ENCODE data around the gene CDK5RAP2.

- TF ChIP-seq CTCF (IDR thresholded peaks at IDR 0.05): no peak
- TF ChIP-seq POLR2AphosphoS5 (IDR thresholded peaks at IDR 0.05): no peak
Measured at GRCh38 chr9:120474591-120475243, 105.2 kb downstream of the CDK5RAP2 start.
